Calu3 (cell line): ENCODE measurements around the gene VWCE. TPM values are rescaled to one million over a fixed set of nuclear protein-coding genes. Genes with fewer than 3 reads are reported as not detected.

ENCODE experiments used
- BruUV-seq: library from RNA; stranded (reverse); fragments of 400-500 nt; replicated peaks from 2 replicates; lab custom pipeline; 2021; lab: Mats Ljungman, UMichigan
- CTCF ChIA-PET: fragments of 300-600 bp; sonication (Branson Sonifier 250); formaldehyde crosslinking; loops from one replicate; lab custom pipeline; 2022; ENCODE audit warnings: antibody characterized with exemption; lab: Charles Lee
- DNase-seq: peaks from one replicate; pipeline ENCODE4 v3.0.0; 2022
- H3K27ac Mint-ChIP-seq: one replicate; pipeline ENCODE4 v1.8.0; 2022; ENCODE audit warnings: mixed read lengths; ENCODE audit not compliant: unreplicated experiment
- H3K27me3 Mint-ChIP-seq: one replicate; pipeline ENCODE4 v1.8.0; 2022; ENCODE audit warnings: mixed read lengths; ENCODE audit not compliant: unreplicated experiment
- H3K36me3 Mint-ChIP-seq: one replicate; pipeline ENCODE4 v1.8.0; 2022; ENCODE audit warnings: mild to moderate bottlenecking, moderate library complexity, mixed read lengths; ENCODE audit not compliant: insufficient read depth, unreplicated experiment
- H3K4me1 Mint-ChIP-seq: one replicate; pipeline ENCODE4 v1.8.0; 2022; ENCODE audit warnings: mild to moderate bottlenecking, low read depth, mixed read lengths; ENCODE audit not compliant: unreplicated experiment
- H3K4me3 Mint-ChIP-seq: one replicate; pipeline ENCODE4 v1.8.0; 2022; ENCODE audit warnings: mild to moderate bottlenecking, low read depth, moderate library complexity, mixed read lengths; ENCODE audit not compliant: unreplicated experiment
- H3K9me3 Mint-ChIP-seq: one replicate; pipeline ENCODE4 v1.8.0; 2022; ENCODE audit warnings: low read depth, mixed read lengths; ENCODE audit not compliant: unreplicated experiment
- intact Hi-C: fragments of 100-400 bp; cut with micrococcal nuclease; formaldehyde crosslinking; loops from one replicate; pipeline ENCODE4 v1.10.0; 2022; ENCODE audit not compliant: unreplicated experiment
- total RNA-seq: library from RNA; stranded (reverse); gene quantifications from 2 replicates; pipeline ENCODE4 v1.2.3, GENCODE V29; 2022
- TF ChIP-seq, protein P1 (sequence below): fragments of 200-600 bp; IDR thresholded peaks from one replicate; pipeline ENCODE4 v1.8.0; 2022; ENCODE audit warnings: antibody characterized with exemption; ENCODE audit not compliant: unreplicated experiment

VWCE gene
- total RNA-seq, 1 experiment from 2014 or later = 0.66 TPM

DNA sequence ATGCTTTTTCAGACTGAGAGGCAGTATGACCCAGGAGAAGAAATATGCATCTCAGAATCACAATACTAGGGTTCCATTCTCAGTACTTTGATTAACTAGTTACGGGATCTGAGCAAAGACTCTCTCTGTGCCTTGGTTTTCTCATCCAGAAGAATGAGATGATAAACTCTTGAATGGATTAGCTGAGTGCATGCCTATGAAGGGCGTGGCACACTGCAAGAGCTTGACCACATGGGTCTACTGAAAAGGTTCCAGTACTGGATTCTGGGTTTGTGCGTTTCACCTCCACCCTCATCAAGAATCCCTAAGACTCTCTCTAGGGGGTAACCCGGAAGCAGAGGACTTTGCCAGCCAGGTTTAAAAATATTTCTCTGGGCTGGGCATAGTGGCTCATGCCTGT lies 28.5 kb downstream of the VWCE start:
- peaks cover 7% of the 10 kb centered on the region for H3K4me1 Mint-ChIP-seq
- no peak overlapping the region for H3K4me3 Mint-ChIP-seq
- no peaks in the 10 kb centered on the region for H3K27me3 Mint-ChIP-seq
- intact Hi-C loops = no loop called here
- no TSS peak for BruUV-seq
- CTCF ChIA-PET = no interaction called here
- H3K36me3 Mint-ChIP-seq = no peaks in the 10 kb centered on the region
- no peak overlapping the region for H3K27ac Mint-ChIP-seq
- TF ChIP-seq, protein P1, sequence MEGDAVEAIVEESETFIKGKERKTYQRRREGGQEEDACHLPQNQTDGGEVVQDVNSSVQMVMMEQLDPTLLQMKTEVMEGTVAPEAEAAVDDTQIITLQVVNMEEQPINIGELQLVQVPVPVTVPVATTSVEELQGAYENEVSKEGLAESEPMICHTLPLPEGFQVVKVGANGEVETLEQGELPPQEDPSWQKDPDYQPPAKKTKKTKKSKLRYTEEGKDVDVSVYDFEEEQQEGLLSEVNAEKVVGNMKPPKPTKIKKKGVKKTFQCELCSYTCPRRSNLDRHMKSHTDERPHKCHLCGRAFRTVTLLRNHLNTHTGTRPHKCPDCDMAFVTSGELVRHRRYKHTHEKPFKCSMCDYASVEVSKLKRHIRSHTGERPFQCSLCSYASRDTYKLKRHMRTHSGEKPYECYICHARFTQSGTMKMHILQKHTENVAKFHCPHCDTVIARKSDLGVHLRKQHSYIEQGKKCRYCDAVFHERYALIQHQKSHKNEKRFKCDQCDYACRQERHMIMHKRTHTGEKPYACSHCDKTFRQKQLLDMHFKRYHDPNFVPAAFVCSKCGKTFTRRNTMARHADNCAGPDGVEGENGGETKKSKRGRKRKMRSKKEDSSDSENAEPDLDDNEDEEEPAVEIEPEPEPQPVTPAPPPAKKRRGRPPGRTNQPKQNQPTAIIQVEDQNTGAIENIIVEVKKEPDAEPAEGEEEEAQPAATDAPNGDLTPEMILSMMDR = no peak
- peak; percentile 11 for DNase-seq
- H3K9me3 Mint-ChIP-seq = no peaks in the 10 kb centered on the region

DNA sequence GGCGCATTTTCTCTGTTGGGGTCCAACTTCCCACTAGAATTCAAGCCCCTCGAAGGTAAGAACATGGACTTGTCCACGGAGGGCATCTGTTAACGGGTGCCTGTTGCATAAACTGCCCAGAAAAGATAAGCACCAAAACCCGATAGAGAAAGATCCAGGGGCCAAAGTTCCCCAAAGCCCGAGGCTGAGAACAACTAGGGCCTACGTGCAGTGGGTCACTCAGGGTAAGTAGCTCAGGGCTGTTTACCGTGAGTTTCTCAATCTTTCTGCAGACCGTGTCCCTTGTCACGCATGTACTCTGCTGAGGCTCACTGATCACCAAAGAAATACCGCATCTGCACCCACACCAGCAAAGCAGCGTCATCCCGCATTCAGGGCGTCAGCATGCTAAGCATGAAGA lies 29.8 kb downstream of the VWCE start:
- intact Hi-C loops = no loop called here
- no peak overlapping the region for H3K4me3 Mint-ChIP-seq
- no peaks in the 10 kb centered on the region for H3K36me3 Mint-ChIP-seq
- no peak overlapping the region for H3K27ac Mint-ChIP-seq
- no TSS peak for BruUV-seq
- peaks cover 7% of the 10 kb centered on the region for H3K4me1 Mint-ChIP-seq
- TF ChIP-seq, protein P1 = no peak
- CTCF ChIA-PET = no interaction called here
- H3K27me3 Mint-ChIP-seq = no peaks in the 10 kb centered on the region
- DNase-seq = no peak
- no peaks in the 10 kb centered on the region for H3K9me3 Mint-ChIP-seq

DNA sequence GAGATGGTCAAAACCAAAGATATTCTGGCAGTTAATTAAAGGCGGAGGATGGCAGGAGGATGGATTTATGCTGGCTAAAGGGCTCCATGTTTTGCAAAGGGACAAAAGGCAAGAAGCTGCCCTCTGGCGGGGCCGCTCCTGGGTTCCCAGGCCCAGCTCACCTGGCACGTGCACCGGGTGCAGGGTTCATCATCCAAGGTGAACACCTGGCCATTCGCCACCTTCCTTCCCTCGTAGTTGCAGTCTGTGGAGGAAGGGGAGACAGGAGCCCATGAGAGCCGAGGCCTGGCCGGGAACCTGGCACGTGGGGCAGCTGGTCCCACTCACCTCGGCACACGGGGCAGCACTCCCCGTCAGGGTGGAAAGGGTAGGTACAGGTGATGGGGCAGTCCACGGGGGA lies 30.3 kb downstream of the VWCE start:
- TF ChIP-seq, protein P1 = no peak
- CTCF ChIA-PET = no interaction called here
- H3K4me3 Mint-ChIP-seq = no peak overlapping the region

DNA sequence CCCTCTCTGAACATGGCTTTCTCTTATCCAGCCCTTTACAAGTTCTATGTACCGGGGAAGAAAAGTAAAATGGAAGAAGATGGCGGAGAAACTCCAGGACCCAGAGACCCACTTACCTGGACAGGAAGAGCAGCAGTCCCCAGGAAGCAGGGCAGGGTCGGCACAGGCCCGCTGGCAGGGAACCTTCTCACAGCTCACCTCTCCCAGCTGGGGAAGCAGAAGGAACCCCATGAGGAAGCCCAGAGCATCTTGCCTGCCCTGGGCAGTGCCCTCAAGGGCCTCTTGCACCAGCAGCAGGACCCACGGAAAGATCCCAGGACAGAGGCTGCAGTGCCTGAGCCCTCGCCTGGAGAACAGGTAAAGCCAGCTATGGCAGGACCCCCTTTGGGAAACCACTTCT lies 30.7 kb downstream of the VWCE start:
- no peaks in the 10 kb centered on the region for H3K27me3 Mint-ChIP-seq
- intact Hi-C loops = no loop called here
- H3K4me3 Mint-ChIP-seq = no peak overlapping the region
- H3K4me1 Mint-ChIP-seq = peaks cover 7% of the 10 kb centered on the region
- BruUV-seq = no TSS peak
- no peak overlapping the region for H3K27ac Mint-ChIP-seq
- H3K9me3 Mint-ChIP-seq = no peaks in the 10 kb centered on the region
- no peak for DNase-seq
- CTCF ChIA-PET = no interaction called here
- TF ChIP-seq, protein P1 = no peak
- no peaks in the 10 kb centered on the region for H3K36me3 Mint-ChIP-seq

More for the DNA sequence above, 30.3 kb downstream of the VWCE start:
- H3K4me1 Mint-ChIP-seq = peaks cover 7% of the 10 kb centered on the region
- H3K9me3 Mint-ChIP-seq = no peaks in the 10 kb centered on the region
- intact Hi-C loops = no loop called here
- BruUV-seq = no TSS peak
- H3K27me3 Mint-ChIP-seq = no peaks in the 10 kb centered on the region
- no peak overlapping the region for H3K27ac Mint-ChIP-seq
- DNase-seq = no peak
- no peaks in the 10 kb centered on the region for H3K36me3 Mint-ChIP-seq
